ENCODE results near the gene ZNF462. TPM values are rescaled to one million over a fixed set of nuclear protein-coding genes. Genes with fewer than 3 reads are reported as not detected.

The ZNF462 gene
- total RNA-seq, 1 experiment from 2014 or later, result 164 TPM

GRCh38 chr9:106885451-106885850 lies 22.5 kb downstream of the ZNF462 start:
- no peak overlapping the region for H2BK12ac ChIP-seq (ENCODE audit: insufficient read length, low read depth, low read length)
- WGBS (ENCODE audit: extremely low coverage, insufficient read length, low lambda C conversion rate), result no CpG with 5 or more reads among the region's 2 CpGs
- no peak overlapping the region for H3K4ac ChIP-seq (ENCODE audit: low read depth, low read length)
- peaks cover 2% of the 10 kb centered on the region for H3K79me1 ChIP-seq (ENCODE audit: insufficient read depth, low read depth, low read length, poor library complexity, severe bottlenecking)
- H2BK20ac ChIP-seq (ENCODE audit: low read depth, low read length, poor library complexity, severe bottlenecking), result no peak overlapping the region
- no peaks in the 10 kb centered on the region for H3K9me3 ChIP-seq (ENCODE audit: control insufficient read depth, low read depth, low read length)
- H3K56ac ChIP-seq (ENCODE audit: insufficient read length, low read depth, low read length), result no peak overlapping the region
- H3K4me1 Mint-ChIP-seq, result peaks cover 75 to 85% of the 10 kb centered on the region in 2 experiments
- no peak overlapping the region for H3K4me3 Mint-ChIP-seq
- no peak overlapping the region for H2AK5ac ChIP-seq (ENCODE audit: insufficient read length, low read length)
- peaks cover 25 to 29% (median 27%) of the 10 kb centered on the region in 3 experiments; a peak in 6 of 7 replicates for H3K36me3 Mint-ChIP-seq (ENCODE audit: insufficient read depth in 1 of 3, low read depth in 3 of 3)
- no peaks in the 10 kb centered on the region for H4K20me1 ChIP-seq (ENCODE audit: control insufficient read depth, insufficient read depth, insufficient read length)
- H2BK5ac ChIP-seq (ENCODE audit: insufficient read length, low read length), result no peak overlapping the region
- H2BK15ac ChIP-seq (ENCODE audit: low read depth, low read length), result no peak overlapping the region
- no peak overlapping the region for H3T11ph ChIP-seq (ENCODE audit: low read length)
- H4K8ac ChIP-seq (replicated peaks; ENCODE audit: insufficient read length, low read depth, low read length), result no peak overlapping the region
- H3K9ac ChIP-seq (ENCODE audit: extremely low read depth, insufficient read length, low read length), result no peak overlapping the region
- H3K27me3 ChIP-seq (ENCODE audit: insufficient read depth, low read length), result no peaks in the 10 kb centered on the region
- no peak overlapping the region for H3K27ac Mint-ChIP-seq
- H3K27ac ChIP-seq (ENCODE audit: insufficient read length, low read depth, low read length), result no peak overlapping the region
- no peak for TF ChIP-seq CTCF (conservative IDR thresholded peaks at IDR 0.05)
- H3K14ac ChIP-seq (ENCODE audit: insufficient read depth, low read length), result no peak overlapping the region
- no peak overlapping the region for H2BK120ac ChIP-seq (ENCODE audit: low read depth, low read length, poor library complexity, severe bottlenecking)
- H3K79me2 ChIP-seq (ENCODE audit: insufficient read depth, low read length), result peaks cover 67% of the 10 kb centered on the region; the same call in 1 of the 2 replicates
- no peak overlapping the region for H3K4me2 ChIP-seq (ENCODE audit: insufficient read depth, insufficient read length, low read length)
- no peak overlapping the region for H2AFZ ChIP-seq (ENCODE audit: low read length)
- no peaks in the 10 kb centered on the region for H3K23me2 ChIP-seq (ENCODE audit: insufficient read length, low read depth, low read length, poor library complexity, severe bottlenecking)
- H3K23ac ChIP-seq (ENCODE audit: insufficient read length, low read depth, low read length), result no peak overlapping the region
- no peak for DNase-seq
- H4K91ac ChIP-seq (ENCODE audit: insufficient read length, low read depth, low read length), result no peak overlapping the region
- H3K9me3 Mint-ChIP-seq, result no peaks in the 10 kb centered on the region
- peaks cover 31% of the 10 kb centered on the region for H3K4me1 ChIP-seq (ENCODE audit: insufficient read depth, low read length)
- no peak overlapping the region for H4K5ac ChIP-seq (ENCODE audit: insufficient read length, low read depth, low read length)
- H3K18ac ChIP-seq (ENCODE audit: insufficient read length, low read depth, low read length), result no peak overlapping the region
- no peaks in the 10 kb centered on the region for H3K27me3 Mint-ChIP-seq (ENCODE audit: low read depth)
